Mononuclear cell (primary cell): ENCODE data around the gene KIF21B. TPM values are rescaled to one million over a fixed set of nuclear protein-coding genes. Genes with fewer than 3 reads are reported as not detected.

Source experiments
- H3K27me3 ChIP-seq: 2 replicates; pipeline ENCODE4 v1.6.0; 2011; ENCODE audit warnings: low read length, control low read depth; ENCODE audit not compliant: insufficient read depth
- H3K4me1 ChIP-seq: 2 replicates; pipeline ENCODE4 v1.5.1; 2011; ENCODE audit warnings: mild to moderate bottlenecking, low read length, control low read depth; ENCODE audit not compliant: insufficient read depth
- H3K4me3 ChIP-seq: 2 replicates; pipeline ENCODE4 v1.5.1; 2011; ENCODE audit warnings: mild to moderate bottlenecking, low read length, moderate library complexity
- H3K9me3 ChIP-seq: 2 replicates; pipeline ENCODE4 v1.5.1; 2011; ENCODE audit warnings: low read depth, mild to moderate bottlenecking, control low read depth, low read length
- total RNA-seq: library from RNA; depleted of rRNA; stranded (reverse); fragments of >200 nt; gene quantifications from one replicate; pipeline ENCODE4 v1.2.3, GENCODE V29; 2012

Gene KIF21B
- total RNA-seq, 1 donor, result 41.1 TPM

DNA sequence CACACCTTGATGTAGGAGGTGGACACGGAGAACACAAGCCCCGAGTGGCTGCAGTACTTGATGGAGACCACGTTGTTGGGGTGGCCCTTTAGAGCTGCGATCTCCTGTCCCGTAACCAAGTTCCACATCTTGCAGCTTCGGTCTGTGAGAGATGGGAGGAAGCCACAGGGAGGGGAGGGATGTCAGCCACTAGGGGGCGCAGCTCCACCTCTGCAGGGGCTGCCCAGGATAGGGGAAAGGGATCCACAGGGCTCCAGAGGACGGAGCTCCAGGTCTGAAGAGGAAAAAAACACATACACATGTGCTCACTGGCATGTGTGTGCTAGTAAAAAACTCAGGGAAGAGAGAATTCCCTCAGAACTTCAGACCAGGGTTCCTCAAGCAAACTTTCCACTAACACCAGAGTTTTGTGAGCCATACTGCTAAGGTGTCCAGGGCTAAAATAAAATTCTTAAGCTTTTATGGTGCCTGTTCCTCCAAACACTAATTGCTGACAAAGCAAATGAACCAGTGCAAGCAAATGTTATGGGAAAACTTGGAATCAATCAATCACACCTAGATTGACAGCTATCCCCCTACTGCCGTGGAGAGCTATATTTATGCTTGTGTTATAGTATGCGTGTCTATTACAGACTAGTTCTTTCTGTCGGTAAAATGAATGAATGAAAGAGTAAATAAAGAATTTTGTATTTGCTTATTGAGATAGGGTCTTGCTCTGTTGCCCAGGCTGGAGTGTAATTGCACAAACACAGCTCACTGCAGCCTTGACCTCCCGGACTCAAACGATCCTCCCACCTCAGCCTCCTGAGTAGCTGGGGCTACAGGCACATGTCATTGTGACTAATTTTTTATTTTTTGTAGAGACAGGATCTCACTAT, 43.7 kb downstream of the KIF21B start:
- no peaks in the 10 kb centered on the region for H3K4me1 ChIP-seq
- no peaks in the 10 kb centered on the region for H3K27me3 ChIP-seq
- H3K9me3 ChIP-seq, result no peaks in the 10 kb centered on the region
- H3K4me3 ChIP-seq, result no peak overlapping the region

DNA sequence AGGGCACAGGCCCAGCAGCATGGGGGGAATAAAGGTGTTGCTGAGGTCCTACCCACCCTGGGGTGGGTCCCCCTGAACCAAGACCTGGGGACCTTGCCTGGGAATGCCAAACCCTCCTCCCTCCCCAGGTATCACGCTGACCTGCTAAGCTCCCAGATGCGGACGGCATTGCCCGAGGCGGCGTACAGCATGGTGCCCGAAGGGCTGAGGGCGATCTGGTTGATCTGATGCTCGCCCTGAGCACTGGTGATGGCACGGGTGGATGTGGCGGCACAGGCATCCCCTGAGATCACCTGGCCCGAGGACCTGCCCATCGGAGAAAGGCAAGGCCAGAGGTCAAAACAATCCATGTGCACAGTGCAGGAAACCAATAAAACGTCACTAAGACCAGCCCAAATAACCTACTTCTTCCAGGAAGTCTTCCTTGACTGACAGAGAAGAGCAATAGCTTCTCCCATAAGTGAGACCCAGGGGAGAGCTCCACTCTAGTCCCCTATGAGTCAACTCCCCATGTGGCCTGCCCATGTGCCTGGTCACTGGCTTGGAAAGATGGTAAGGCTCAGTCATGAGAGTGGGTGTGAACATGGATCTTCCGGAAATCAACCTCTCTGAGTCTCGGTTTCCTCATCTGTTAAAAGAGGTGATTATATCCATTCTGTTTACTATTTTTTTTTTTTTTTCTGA, 46.3 kb downstream of the KIF21B start:
- Histone ChIP-seq H3K27me3 (no peaks in the 10 kb centered on the region), H3K9me3 (no peaks in the 10 kb centered on the region), H3K4me1 (no peaks in the 10 kb centered on the region), H3K4me3 (no peak overlapping the region)

GRCh38 chr1:200976634-200977033, 46.9 kb downstream of the KIF21B start:
- no peaks in the 10 kb centered on the region for H3K27me3 ChIP-seq
- no peak overlapping the region for H3K4me3 ChIP-seq
- H3K4me1 ChIP-seq, result no peaks in the 10 kb centered on the region
- no peaks in the 10 kb centered on the region for H3K9me3 ChIP-seq

- no peaks in the 10 kb centered on the region for H3K9me3 ChIP-seq
- no peaks in the 10 kb centered on the region for H3K4me1 ChIP-seq
- H3K27me3 ChIP-seq, result no peaks in the 10 kb centered on the region
- no peak overlapping the region for H3K4me3 ChIP-seq
These were observed 48.1 kb downstream of the KIF21B start for GRCh38 chr1:200975458-200975857.

DNA sequence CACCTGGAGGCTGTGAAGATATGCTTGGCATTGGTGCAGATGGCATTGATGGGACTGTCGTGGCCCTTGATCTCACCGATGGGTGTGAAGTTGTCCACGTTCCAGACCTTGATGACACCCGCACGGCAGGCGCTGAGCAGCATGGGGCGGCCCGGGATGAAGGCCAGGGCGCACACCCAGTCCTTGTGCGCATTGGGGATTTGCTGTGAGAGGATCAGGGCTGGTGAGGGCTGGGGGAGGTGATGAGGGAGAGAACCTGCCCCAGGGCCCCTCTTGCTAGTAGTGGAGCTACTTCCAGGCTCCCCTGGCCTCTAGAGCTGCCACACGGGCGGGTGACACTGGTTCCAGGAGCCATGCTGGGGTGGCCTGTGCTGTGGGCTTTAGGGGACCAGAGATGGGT, 48.8 kb downstream of the KIF21B start:
- Histone ChIP-seq H3K4me3 (no peak overlapping the region), H3K27me3 (no peaks in the 10 kb centered on the region), H3K4me1 (no peaks in the 10 kb centered on the region), H3K9me3 (no peaks in the 10 kb centered on the region)

- Histone ChIP-seq H3K27me3 (no peaks in the 10 kb centered on the region), H3K4me3 (no peak overlapping the region), H3K9me3 (no peaks in the 10 kb centered on the region), H3K4me1 (no peaks in the 10 kb centered on the region)
These were observed 49.4 kb downstream of the KIF21B start for GRCh38 chr1:200973937-200974657.

DNA sequence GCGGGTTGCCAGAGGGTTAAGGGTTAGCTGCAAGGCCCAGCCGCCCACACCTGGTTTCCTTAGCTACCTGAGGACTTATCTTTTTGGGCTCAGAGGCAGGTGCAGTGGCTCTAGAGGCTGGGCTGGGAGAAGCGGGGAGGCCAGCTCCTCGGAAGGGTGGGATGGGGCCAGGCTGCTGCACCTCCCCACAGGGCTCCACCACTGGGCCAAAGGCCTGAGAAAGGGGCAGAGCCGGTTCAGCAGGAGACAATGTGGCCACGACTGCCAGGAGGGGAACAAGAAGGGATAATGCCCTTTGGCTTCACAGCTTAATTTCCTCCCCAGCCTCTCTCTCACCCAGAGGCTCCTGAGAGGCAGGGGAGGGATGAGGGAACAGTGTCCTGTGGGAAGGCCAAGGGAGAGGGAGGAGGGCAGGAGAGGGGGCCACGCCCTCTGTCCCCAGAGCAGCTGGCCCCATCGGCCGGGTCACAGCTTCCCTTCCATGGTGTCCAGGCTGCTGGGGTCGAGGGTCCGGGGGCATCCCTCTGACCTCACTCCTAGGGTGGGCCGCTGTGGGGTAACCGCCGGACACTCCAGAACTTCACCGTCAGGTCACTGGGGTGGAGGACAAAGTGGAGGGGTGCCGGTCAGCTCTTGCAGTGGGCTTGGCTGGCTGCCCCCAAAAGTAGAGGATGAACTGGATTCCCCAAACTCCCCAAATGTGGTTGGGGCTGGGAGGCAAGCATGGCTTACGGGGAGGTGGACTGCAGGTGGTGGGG, 50.4 kb downstream of the KIF21B start:
- Histone ChIP-seq H3K4me1 (no peaks in the 10 kb centered on the region), H3K9me3 (no peaks in the 10 kb centered on the region), H3K4me3 (no peak overlapping the region), H3K27me3 (no peaks in the 10 kb centered on the region)

GRCh38 chr1:200971955-200972711, 51.4 kb downstream of the KIF21B start:
- H3K9me3 ChIP-seq, result no peaks in the 10 kb centered on the region
- H3K4me1 ChIP-seq, result no peaks in the 10 kb centered on the region
- H3K27me3 ChIP-seq, result no peaks in the 10 kb centered on the region
- H3K4me3 ChIP-seq, result no peak overlapping the region

- Histone ChIP-seq H3K4me3 (no peak overlapping the region), H3K27me3 (no peaks in the 10 kb centered on the region), H3K9me3 (no peaks in the 10 kb centered on the region), H3K4me1 (no peaks in the 10 kb centered on the region)
These were observed 52.0 kb downstream of the KIF21B start for GRCh38 chr1:200971428-200971903.

- no peaks in the 10 kb centered on the region for H3K4me1 ChIP-seq
- H3K4me3 ChIP-seq, result no peak overlapping the region
- no peaks in the 10 kb centered on the region for H3K9me3 ChIP-seq
- no peaks in the 10 kb centered on the region for H3K27me3 ChIP-seq
These were observed 52.6 kb downstream of the KIF21B start for GRCh38 chr1:200970771-200971427.

DNA sequence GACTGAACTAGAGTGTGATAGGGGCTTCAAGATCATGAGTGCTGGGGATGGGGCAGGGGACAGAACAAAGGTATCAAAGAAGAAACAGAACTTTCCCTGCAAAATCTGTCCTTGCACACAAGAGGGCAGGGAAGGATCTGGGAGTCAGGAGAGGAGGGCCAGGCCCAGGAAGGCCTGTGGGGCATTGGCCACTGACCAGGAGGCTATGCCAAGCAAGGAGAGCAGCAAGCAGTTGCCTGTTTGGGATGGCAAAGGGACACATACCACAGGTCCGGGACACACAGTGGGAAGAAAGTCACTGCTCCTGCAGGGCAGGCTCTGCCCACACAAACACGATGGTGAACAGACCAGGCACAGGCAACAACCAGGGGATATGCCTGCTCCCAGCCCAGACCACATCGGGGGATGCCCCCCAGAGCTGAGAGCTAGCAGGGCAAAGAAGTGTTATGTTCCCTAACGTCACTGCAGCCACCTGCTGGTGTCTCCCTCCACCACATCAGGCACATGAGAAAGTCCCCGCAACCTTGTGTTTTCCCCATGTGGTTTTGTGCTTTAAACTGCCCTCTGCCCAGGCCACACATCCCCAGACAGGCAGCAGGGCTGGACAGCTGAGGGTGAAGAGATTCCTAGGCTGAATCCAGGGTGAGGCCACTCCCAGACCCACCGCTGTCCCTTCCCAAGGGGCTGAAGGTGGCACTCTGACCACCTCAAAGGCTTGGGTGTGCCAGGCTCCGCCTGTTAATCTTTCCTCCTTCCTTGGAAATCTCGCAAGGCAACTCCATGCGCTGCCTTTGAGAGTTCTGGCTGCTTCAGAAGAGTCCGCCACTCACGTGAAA, 53.6 kb downstream of the KIF21B start:
- no peaks in the 10 kb centered on the region for H3K27me3 ChIP-seq

DNA sequence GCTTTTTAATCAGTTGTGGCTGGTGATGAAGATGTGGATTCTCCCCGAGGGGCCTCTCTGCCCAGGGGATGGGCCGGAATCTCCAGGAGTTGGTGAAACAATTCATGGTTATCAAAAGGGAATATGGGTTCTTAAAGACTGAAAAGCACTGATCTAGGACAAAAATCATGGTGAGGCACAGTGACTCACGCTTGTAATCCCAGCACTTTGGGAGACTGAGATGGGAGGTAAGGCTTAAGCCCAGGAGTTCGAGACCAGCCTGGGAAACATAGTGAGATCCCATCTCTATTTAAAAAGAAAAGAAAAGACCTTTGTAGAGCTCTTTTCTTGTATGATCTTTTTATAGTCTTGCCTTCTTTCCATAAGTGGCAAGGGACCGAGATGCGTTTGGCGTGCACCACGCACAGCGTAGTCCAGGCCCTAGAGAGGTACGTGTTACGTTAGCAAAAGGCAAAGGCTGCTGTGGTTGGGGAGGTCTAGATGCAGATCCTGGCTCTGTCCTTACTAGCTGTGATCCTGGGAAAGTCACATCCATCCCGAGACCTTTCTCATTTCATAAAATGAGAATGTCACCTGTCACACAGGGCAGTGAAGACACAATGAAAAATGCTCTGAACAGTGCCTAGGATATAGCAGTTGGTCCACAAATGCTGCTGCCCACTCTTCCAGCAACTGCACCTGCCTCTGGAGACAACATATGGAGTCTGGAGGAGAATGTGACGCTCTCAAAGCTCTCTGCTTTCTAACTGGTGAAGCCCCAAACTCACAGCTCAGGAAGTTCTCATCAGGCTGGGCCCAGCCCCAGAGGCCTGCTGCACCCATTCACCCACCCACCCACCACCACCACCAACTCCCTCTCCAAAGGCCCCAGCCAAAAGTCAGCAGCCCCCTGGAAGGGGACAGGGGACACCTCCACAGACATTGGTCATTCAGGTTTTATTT, 54.8 kb downstream of the KIF21B start:
- no peaks in the 10 kb centered on the region for H3K4me1 ChIP-seq
- H3K9me3 ChIP-seq, result no peaks in the 10 kb centered on the region
- H3K27me3 ChIP-seq, result no peaks in the 10 kb centered on the region

More for the DNA sequence above, 53.6 kb downstream of the KIF21B start:
- no peak overlapping the region for H3K4me3 ChIP-seq
- H3K4me1 ChIP-seq, result no peaks in the 10 kb centered on the region
- no peaks in the 10 kb centered on the region for H3K9me3 ChIP-seq

More for the DNA sequence above, 54.8 kb downstream of the KIF21B start:
- H3K4me3 ChIP-seq, result no peak overlapping the region
